GM19467 (cell line): ENCODE measurements around the gene C2orf68.
"Not testable (repeated sequence)": the region's sequence is repeated elsewhere in the genome, so short reads cannot be mapped to it uniquely, and the experiment has no call there.

Experiments
- ATAC-seq: cut with Tn5 transposase; IDR thresholded peaks from one replicate; pipeline ENCODE4 v1.9.1; 2021; ENCODE audit warnings: mild to moderate bottlenecking, moderate library complexity; ENCODE audit not compliant: unreplicated experiment

Gene C2orf68

GRCh38 chr2:85611705-85612587 is at the start of gene C2orf68:
Gene C2orf68 (minus strand): TSS chr2:85612066. CDS start chr2:85611984, 82 bp downstream.
- peak; percentile 61 for ATAC-seq

- ATAC-seq = no peak
Measured at GRCh38 chr2:85661139-85661858, 49.4 kb upstream of the C2orf68 start.

DNA sequence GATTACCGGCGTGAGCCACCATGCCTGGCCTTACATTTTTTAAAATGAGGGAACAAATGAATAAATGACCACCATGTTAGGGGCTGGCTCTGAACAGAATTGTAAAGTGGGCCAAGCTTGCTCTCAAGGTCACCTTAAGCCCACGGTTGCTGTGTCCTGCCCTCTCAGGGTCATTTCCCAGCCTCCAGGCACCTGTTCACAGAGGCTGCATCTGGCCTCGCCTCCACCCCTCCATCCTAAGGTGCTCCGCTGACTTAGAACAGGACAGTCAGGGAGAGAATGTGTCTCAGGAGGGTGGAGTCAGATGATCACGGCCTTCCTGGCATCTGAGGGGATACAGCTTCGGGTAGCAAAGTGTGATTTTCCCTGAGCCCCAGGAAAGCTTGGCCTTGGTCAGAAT is 48.9 kb upstream of the C2orf68 start:
- ATAC-seq = no peak

DNA sequence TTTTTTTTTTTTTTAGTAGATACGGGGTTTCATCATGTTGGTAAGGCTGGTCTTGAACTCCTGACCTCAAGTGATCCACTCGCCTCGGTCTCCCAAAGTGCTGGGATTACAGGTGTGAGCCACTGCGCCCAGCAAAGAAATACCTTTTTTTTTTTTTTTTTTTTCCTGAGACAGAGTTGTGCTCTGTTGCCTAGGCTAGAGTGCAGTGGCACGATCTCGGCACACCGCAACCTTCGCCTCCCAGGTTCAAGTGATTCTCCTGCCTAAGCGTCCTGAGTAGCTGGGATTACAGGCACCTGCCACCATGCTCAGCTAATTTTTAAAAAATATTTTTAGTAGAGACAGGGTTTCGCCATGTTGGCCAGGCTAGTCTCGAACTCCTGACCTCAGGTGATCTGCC is 48.4 kb upstream of the C2orf68 start:
- not testable (repeated sequence) for ATAC-seq

DNA sequence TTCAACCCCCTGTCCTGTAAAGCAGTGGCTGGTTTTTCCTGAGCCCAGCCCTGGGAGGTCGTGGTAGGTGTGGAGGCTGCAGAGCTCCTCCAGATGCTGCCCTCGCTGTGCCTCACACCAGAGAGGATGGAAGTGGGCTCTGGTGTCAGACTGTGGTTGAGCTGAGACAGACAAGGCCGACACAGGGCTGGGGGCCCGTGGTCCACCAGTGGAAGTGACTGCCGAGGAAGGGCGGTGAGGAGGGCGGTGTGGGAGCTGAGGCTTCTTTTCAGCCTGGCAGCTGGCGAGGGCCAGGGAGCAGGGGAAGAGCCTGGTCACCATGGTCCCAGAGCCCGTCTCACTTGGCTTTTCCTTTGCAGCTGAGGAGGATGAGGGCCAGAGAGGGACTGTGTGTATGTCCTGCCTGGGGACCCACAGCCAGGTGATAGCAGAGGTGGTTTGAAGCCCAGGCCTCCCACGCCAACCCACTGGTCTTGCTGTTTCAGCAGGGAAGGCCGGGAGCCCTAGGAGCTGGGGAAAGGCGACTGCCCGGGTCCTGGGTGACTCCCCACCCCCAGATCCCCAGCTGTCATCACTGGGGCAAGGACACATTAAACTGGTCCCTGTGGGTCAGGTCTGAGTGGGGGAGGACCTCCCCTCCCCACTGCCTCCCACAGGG is 47.6 kb upstream of the C2orf68 start:
- ATAC-seq = no peak

GRCh38 chr2:85657399-85657798 is 45.5 kb upstream of the C2orf68 start:
- ATAC-seq = not testable (repeated sequence)

- no peak for ATAC-seq
Measured at GRCh38 chr2:85656468-85656867, 44.6 kb upstream of the C2orf68 start.

GRCh38 chr2:85655961-85656417 is 44.1 kb upstream of the C2orf68 start:
- no peak for ATAC-seq

DNA sequence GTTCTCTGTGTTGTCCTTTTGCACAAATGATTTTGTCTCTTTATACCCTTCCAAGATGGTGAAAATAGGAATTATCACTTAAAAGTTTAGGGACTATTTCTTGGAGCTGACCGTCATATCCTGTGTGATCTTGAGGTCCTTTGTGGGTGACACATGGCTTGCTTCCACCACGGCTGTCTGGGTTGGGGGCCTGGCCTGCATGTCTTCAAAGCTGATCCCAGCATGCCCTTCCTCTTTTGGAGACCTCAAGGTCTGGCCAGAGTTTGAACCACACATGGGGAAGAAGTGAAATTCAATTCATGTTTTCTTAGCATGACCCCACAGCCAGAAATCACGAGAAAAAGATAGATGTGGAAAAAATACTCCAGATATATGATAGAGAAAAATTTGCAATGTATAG is 42.1 kb upstream of the C2orf68 start:
- no peak for ATAC-seq

DNA sequence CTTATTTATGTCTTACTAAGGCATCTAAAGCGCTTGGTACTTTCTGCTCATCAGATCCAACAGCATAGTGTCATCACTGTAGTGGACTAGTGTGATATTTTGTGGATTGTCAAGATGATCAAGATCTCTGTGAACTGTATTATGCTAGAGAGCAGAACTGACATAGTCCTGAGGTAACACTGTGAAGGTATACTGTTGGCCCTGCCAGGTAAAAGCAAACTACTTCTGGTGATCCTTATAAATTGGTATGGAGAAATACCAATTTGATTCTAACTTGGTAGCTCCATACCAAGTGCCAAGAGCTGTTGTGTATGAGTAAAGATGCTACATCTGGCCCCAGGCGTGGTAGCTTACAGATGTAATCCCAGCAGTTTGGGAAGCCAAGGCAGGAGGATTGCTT is 40.2 kb upstream of the C2orf68 start:
- ATAC-seq = no peak

DNA sequence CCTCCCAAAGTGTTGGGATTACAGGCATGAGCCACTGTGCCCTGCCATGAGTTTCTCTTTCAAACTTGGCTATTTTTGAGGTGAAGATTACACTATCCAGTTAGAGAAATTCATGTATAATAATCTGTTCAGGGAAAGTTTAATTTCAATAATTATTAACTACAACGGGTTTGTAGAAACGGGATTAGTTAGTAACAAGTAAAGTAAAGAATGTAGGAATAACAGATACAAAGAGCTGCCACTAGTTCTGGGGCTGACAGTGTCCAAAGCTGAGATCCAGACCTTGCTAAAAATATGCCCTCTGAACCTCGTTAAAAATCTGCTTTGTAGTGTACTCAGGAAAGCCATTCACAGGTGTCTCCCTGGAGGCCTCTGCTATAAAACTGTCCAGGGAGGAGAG is 39.2 kb upstream of the C2orf68 start:
- ATAC-seq = no peak

GRCh38 chr2:85650456-85650855 is 38.6 kb upstream of the C2orf68 start:
- ATAC-seq = no peak

DNA sequence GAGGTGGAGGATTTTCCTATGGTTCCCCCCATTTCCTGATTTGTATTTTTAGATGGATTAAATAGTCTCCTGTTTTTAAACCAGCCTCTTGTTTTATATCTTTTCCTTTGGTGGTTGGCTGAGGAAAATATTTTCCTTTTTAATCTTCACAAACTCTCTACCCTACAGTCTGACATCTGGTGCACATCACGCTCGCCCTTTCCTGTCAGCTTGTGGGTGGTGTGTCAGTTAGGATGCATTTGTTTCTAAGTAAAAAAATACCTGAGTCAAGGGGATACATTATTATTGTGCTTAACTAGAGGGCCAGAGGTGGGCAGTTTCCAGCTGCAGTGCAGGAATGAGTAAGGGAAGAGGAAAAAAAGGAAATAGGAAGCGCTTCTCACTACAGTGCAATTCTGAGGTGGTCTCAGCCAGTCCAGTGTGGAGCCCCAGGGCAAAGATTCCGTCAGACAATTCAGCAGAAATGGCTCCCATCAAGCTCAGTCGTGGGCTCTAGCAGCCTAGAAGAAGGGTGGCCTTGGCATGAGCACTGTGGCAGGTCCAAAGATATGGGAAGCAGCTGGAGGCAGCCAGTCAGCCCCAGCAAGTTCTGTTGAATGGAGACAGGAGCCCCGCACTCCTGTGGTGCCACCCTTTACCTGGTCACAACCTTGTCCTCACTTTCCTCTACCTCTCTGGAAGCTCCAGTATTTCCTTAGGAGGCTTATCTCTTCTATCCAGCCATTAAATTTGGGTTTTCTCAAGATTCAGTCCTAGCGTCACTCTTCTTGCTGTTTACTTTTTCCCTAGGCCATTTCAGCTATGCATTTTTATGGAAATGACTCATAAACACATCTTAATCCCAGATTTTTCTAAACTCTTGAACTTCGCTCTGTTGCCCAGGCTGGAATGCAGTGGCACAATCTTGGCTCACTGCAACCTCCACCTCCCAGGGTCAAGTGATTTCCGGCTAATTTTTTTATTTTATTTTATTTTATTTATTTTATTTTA is 37.6 kb upstream of the C2orf68 start:
- ATAC-seq = no peak

DNA sequence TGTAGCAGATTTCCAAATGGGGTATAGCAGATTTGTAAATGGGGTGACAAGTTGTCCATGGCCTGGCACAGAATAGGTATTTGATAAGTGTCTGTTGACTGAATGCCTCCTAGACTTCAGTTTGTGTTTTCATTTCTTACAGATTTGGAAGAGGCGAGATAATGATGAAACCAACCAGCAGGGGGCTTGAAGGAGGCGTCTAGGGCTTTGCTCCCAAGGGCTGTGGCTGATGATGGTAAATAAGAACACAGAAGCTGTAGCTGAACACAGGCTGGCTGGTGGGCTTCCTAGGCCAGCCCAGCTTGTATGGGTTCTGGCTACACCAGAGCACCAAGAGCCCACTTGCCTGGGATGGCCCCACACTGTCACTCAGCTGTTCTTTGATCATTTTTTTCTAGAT is 36.8 kb upstream of the C2orf68 start:
- ATAC-seq = no peak

- no peak for ATAC-seq
Measured at GRCh38 chr2:85647823-85648526, 36.1 kb upstream of the C2orf68 start.

- no peak for ATAC-seq
Measured at GRCh38 chr2:85646166-85646565, 34.3 kb upstream of the C2orf68 start.

GRCh38 chr2:85644909-85645308 is 33.0 kb upstream of the C2orf68 start:
- ATAC-seq = no peak

DNA sequence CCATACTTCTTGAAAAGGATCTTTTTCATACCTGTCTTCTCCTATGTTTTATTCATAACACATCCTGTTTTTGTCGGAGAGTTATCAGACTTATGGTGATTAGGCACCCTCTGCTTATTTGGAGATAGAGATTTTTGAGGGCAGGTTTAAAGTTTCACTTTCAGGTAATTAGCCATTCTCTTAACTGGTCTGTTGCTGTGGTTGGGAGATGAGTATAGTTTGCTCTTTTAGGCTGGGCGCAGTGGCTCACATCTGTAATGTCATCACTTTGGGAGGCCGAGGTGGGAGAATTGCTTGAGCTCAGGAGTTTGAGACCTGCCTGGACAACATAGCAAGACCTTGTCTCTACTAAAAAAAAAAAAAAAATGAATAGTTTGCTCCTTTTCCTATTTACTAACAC is 30.9 kb upstream of the C2orf68 start:
- no peak for ATAC-seq

DNA sequence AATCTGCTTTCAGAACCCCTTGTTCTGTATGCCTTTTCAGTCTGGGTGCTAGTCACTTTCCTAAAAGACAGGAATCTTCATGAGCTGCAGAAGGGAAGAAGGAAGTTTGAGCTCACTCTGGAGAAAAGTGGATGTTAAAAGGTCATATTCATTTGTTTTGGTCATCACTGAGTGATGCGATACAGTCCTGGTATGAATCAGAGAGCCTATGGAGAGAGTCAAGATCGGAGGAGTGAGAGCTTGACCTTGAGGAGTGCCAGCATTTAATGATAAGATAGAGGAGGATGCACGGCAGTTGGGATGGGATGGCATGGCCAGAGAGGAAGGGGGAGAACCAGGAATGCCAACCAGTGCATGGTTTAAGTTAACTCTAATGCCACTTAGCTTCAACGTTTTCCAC is 23.8 kb upstream of the C2orf68 start:
- ATAC-seq = no peak

GRCh38 chr2:85635011-85635410 is 23.1 kb upstream of the C2orf68 start:
- no peak for ATAC-seq
